ENCODE measurements around the gene USP11.

GRCh38 chrX:47231167-47231566 lies 1.6 kb upstream of the USP11 start:
- TF ChIP-seq POLR2A (IDR thresholded peaks at IDR 0.05) = no peak
- TF ChIP-seq, protein P1, sequence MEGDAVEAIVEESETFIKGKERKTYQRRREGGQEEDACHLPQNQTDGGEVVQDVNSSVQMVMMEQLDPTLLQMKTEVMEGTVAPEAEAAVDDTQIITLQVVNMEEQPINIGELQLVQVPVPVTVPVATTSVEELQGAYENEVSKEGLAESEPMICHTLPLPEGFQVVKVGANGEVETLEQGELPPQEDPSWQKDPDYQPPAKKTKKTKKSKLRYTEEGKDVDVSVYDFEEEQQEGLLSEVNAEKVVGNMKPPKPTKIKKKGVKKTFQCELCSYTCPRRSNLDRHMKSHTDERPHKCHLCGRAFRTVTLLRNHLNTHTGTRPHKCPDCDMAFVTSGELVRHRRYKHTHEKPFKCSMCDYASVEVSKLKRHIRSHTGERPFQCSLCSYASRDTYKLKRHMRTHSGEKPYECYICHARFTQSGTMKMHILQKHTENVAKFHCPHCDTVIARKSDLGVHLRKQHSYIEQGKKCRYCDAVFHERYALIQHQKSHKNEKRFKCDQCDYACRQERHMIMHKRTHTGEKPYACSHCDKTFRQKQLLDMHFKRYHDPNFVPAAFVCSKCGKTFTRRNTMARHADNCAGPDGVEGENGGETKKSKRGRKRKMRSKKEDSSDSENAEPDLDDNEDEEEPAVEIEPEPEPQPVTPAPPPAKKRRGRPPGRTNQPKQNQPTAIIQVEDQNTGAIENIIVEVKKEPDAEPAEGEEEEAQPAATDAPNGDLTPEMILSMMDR (IDR thresholded peaks at IDR 0.05) = no peak

All from testis (tissue), 2 donors.